GM23338 (cell line): ENCODE data around the gene SMURF1. TPM values are rescaled to one million over a fixed set of nuclear protein-coding genes. Genes with fewer than 3 reads are reported as not detected.

ENCODE experiments used
- ATAC-seq: fragments of 200-7000 bp; cut with Tn5 transposase; 3 replicates; pipeline ENCODE4 v1.9.1; 2020
- DNase-seq: peaks from one replicate; pipeline ENCODE4 v3.0.0-alpha.2; 2015; ENCODE audit warnings: low spot score
- H2AFZ ChIP-seq: fragments of 200-600 bp; sonication (generic); 2 replicates; pipeline ENCODE4 v1.8.0; 2016; ENCODE audit warnings: antibody characterized with exemption, mild to moderate bottlenecking, moderate library complexity
- H3F3A ChIP-seq: fragments of 200-600 bp; sonication (generic); replicated peaks from 2 replicates; pipeline ENCODE4 v1.8.0; 2017; ENCODE audit warnings: antibody characterized with exemption, mixed run types, low read depth
- H3K27ac ChIP-seq: fragments of 200-600 bp; sonication (generic); 2 replicates; pipeline ENCODE4 v1.6.1; 2016; ENCODE audit warnings: low read depth
- H3K27me3 ChIP-seq: fragments of 200-600 bp; sonication (generic); 2 replicates; pipeline ENCODE4 v1.8.0; 2016; ENCODE audit warnings: mild to moderate bottlenecking, mixed run types, moderate library complexity; ENCODE audit not compliant: insufficient read depth
- H3K36me3 ChIP-seq: fragments of 200-600 bp; sonication (generic); 2 replicates; pipeline ENCODE4 v1.8.0; 2016; ENCODE audit warnings: mild to moderate bottlenecking; ENCODE audit not compliant: insufficient read depth
- H3K4me1 ChIP-seq: fragments of 200-600 bp; sonication (generic); 2 replicates; pipeline ENCODE4 v1.8.0; 2016; ENCODE audit warnings: mild to moderate bottlenecking, moderate library complexity; ENCODE audit not compliant: insufficient read depth
- H3K4me2 ChIP-seq: fragments of 200-600 bp; sonication (generic); 2 replicates; pipeline ENCODE4 v1.7.1; 2017; ENCODE audit warnings: mixed run types
- H3K4me3 ChIP-seq: fragments of 200-600 bp; sonication (generic); 2 replicates; pipeline ENCODE4 v1.6.1; 2016; ENCODE audit warnings: mixed run types
- H3K79me2 ChIP-seq: fragments of 200-600 bp; sonication (generic); replicated peaks from 2 replicates; pipeline ENCODE4 v1.8.0; 2017; ENCODE audit warnings: mild to moderate bottlenecking; ENCODE audit not compliant: insufficient read depth
- H3K9me2 ChIP-seq: fragments of 200-600 bp; sonication (generic); 2 replicates; pipeline ENCODE4 v1.8.0; 2017; ENCODE audit not compliant: insufficient read depth
- H4K20me1 ChIP-seq: fragments of 200-600 bp; sonication (generic); replicated peaks from 2 replicates; pipeline ENCODE4 v1.8.0; 2017; ENCODE audit warnings: mild to moderate bottlenecking; ENCODE audit not compliant: insufficient read depth
- H3K27ac Mint-ChIP-seq: 2 replicates; pipeline ENCODE4 v1.8.0; 2020; ENCODE audit warnings: inconsistent platforms, mild to moderate bottlenecking, moderate library complexity, mixed read lengths
- H3K27me3 Mint-ChIP-seq: 3 replicates; pipeline ENCODE4 v1.8.0; 2022; ENCODE audit warnings: low read depth, mild to moderate bottlenecking, moderate library complexity, mixed read lengths, inconsistent platforms; ENCODE audit not compliant: insufficient read depth, poor library complexity
- H3K36me3 Mint-ChIP-seq: 3 replicates; pipeline ENCODE4 v1.8.0; 2021; ENCODE audit warnings: low read depth, mild to moderate bottlenecking, inconsistent platforms, moderate library complexity, mixed read lengths
- H3K4me1 Mint-ChIP-seq: 3 replicates; pipeline ENCODE4 v1.8.0; 2020; ENCODE audit warnings: mild to moderate bottlenecking, inconsistent platforms, mixed read lengths
- H3K4me3 Mint-ChIP-seq: 3 replicates; pipeline ENCODE4 v1.8.0; 2021; ENCODE audit warnings: moderate library complexity, mild to moderate bottlenecking, inconsistent platforms, mixed read lengths
- H3K9me3 Mint-ChIP-seq: 3 replicates; pipeline ENCODE4 v1.8.0; 2020; ENCODE audit warnings: moderate library complexity, mild to moderate bottlenecking, inconsistent platforms, mixed read lengths
- CREB1 ChIP-seq: fragments of 250-450 bp; sonication (Bioruptor Pico); IDR thresholded peaks from 2 replicates; pipeline ENCODE4 v1.5.0; 2020; ENCODE audit warnings: low read depth, mild to moderate bottlenecking, moderate library complexity
- CTCF ChIP-seq, 2 experiments: fragments of 200-600 bp in 1 of 2; sonication (generic) in 1 of 2; conservative IDR thresholded peaks; 2 replicates each; pipeline versions ENCODE4 v1.5.1 to v1.6.1; 2016 to 2017; ENCODE audit warnings: antibody characterized with exemption in 2 of 2, low read depth in 2 of 2, mild to moderate bottlenecking in 2 of 2, moderate library complexity in 1 of 2
- JUNB ChIP-seq: IDR thresholded peaks from one replicate; pipeline ENCODE4 v1.6.1; 2016; ENCODE audit warnings: antibody characterized with exemption; ENCODE audit not compliant: unreplicated experiment
- NANOG ChIP-seq: IDR thresholded peaks from 2 replicates; pipeline ENCODE4 v1.6.1; 2016; ENCODE audit warnings: antibody characterized with exemption, borderline replicate concordance
- POLR2AphosphoS5 ChIP-seq: IDR thresholded peaks from 2 replicates; pipeline ENCODE4 v1.6.1; 2016; ENCODE audit warnings: antibody characterized with exemption, low read depth
- STAT1 ChIP-seq: IDR thresholded peaks from one replicate; pipeline ENCODE4 v1.6.1; 2016; ENCODE audit warnings: antibody characterized with exemption; ENCODE audit not compliant: unreplicated experiment
- ZNF331 ChIP-seq: fragments of 250-450 bp; sonication (Bioruptor Pico); IDR thresholded peaks from 2 replicates; pipeline ENCODE4 v1.5.0; 2020; ENCODE audit warnings: low read depth, mild to moderate bottlenecking, moderate library complexity
- polyA plus RNA-seq: library from polyadenylated mRNA; unstranded; fragments of >200 nt; fragmentation: Nextera tagmentation; extraction: Ambion mirVana; gene quantifications from 2 replicates; pipeline ENCODE4 v1.2.1, GENCODE V29; 2016
- total RNA-seq: library from RNA; depleted of rRNA; stranded (reverse); fragments of >200 nt; shearing (Covaris generic); gene quantifications from 2 replicates; pipeline ENCODE4 v1.2.3, GENCODE V29; 2014
- TF ChIP-seq, protein P1 (sequence below): fragments of 250-450 bp; sonication (Bioruptor Pico); IDR thresholded peaks from 2 replicates; pipeline ENCODE4 v1.5.0; 2020; ENCODE audit warnings: mild to moderate bottlenecking, moderate library complexity
- TF ChIP-seq, protein P2 (sequence below): IDR thresholded peaks from 2 replicates; pipeline ENCODE4 v1.6.1; 2016; ENCODE audit warnings: antibody characterized with exemption
- TF ChIP-seq, protein P3 (sequence below): IDR thresholded peaks from one replicate; pipeline ENCODE4 v1.6.1; 2018; ENCODE audit warnings: antibody characterized with exemption; ENCODE audit not compliant: unreplicated experiment

The SMURF1 gene
- total and polyA plus RNA-seq, 2 experiments from 2014 or later = 5.8 to 23.9 TPM

DNA sequence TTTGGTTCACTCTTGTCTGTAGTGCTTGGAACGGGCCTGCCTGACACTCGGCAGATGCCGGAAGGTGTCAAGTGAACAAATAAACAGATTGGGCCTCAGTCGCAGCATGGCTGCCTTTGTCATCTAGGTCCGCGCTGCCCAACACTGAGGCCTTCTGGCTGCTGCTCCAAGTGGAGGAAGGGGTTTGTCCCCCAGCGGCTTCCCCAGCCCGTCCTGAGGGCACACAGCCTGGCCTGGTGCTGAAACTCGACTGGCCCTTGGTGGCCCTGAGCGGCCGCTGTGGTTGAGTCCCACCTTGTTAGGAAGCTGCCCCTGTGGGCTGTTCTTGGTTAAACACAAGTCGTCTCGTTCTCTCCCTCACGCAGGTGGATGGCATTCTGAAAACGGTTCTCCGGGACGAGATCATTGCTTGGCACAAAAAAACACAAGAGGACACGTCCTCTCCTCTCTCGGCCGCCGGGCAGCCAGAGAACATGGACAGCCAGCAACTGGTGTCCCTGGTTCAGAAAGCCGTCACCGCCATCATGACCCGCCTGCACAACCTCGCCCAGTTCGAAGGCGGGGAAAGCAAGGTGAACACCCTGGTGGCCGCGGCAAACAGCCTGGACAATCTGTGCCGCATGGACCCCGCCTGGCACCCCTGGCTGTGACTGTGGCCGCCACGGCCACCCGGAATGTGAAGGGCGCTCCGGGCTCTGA, 132.1 kb downstream of the SMURF1 start:
- no peaks in the 10 kb centered on the region for H3K27me3 ChIP-seq
- H4K20me1 ChIP-seq = no peaks in the 10 kb centered on the region
- no peaks in the 10 kb centered on the region for H3K9me2 ChIP-seq
- no peak overlapping the region for H3K4me2 ChIP-seq
- peaks cover 27% of the 10 kb centered on the region for H3K36me3 ChIP-seq
- ATAC-seq (no peak), DNase-seq (no peak)
- H3F3A ChIP-seq = no peaks in the 10 kb centered on the region
- Mint-ChIP-seq H3K9me3 (no peaks in the 10 kb centered on the region), H3K27me3 (peaks cover 4% of the 10 kb centered on the region), H3K4me3 (no peak overlapping the region), H3K4me1 (no peaks in the 10 kb centered on the region), H3K36me3 (peaks cover 86% of the 10 kb centered on the region), H3K27ac (no peak overlapping the region)
- H3K79me2 ChIP-seq = peaks cover 5% of the 10 kb centered on the region; the same call in 1 of the 2 replicates
- TF ChIP-seq CTCF (conservative IDR thresholded peaks at IDR 0.05; ENCODE audit: low read depth in 2 of 2) = no peak
- no peak for TF ChIP-seq JUNB
- no peak for TF ChIP-seq POLR2AphosphoS5
- TF ChIP-seq STAT1 = no peak
- TF ChIP-seq, protein P1, sequence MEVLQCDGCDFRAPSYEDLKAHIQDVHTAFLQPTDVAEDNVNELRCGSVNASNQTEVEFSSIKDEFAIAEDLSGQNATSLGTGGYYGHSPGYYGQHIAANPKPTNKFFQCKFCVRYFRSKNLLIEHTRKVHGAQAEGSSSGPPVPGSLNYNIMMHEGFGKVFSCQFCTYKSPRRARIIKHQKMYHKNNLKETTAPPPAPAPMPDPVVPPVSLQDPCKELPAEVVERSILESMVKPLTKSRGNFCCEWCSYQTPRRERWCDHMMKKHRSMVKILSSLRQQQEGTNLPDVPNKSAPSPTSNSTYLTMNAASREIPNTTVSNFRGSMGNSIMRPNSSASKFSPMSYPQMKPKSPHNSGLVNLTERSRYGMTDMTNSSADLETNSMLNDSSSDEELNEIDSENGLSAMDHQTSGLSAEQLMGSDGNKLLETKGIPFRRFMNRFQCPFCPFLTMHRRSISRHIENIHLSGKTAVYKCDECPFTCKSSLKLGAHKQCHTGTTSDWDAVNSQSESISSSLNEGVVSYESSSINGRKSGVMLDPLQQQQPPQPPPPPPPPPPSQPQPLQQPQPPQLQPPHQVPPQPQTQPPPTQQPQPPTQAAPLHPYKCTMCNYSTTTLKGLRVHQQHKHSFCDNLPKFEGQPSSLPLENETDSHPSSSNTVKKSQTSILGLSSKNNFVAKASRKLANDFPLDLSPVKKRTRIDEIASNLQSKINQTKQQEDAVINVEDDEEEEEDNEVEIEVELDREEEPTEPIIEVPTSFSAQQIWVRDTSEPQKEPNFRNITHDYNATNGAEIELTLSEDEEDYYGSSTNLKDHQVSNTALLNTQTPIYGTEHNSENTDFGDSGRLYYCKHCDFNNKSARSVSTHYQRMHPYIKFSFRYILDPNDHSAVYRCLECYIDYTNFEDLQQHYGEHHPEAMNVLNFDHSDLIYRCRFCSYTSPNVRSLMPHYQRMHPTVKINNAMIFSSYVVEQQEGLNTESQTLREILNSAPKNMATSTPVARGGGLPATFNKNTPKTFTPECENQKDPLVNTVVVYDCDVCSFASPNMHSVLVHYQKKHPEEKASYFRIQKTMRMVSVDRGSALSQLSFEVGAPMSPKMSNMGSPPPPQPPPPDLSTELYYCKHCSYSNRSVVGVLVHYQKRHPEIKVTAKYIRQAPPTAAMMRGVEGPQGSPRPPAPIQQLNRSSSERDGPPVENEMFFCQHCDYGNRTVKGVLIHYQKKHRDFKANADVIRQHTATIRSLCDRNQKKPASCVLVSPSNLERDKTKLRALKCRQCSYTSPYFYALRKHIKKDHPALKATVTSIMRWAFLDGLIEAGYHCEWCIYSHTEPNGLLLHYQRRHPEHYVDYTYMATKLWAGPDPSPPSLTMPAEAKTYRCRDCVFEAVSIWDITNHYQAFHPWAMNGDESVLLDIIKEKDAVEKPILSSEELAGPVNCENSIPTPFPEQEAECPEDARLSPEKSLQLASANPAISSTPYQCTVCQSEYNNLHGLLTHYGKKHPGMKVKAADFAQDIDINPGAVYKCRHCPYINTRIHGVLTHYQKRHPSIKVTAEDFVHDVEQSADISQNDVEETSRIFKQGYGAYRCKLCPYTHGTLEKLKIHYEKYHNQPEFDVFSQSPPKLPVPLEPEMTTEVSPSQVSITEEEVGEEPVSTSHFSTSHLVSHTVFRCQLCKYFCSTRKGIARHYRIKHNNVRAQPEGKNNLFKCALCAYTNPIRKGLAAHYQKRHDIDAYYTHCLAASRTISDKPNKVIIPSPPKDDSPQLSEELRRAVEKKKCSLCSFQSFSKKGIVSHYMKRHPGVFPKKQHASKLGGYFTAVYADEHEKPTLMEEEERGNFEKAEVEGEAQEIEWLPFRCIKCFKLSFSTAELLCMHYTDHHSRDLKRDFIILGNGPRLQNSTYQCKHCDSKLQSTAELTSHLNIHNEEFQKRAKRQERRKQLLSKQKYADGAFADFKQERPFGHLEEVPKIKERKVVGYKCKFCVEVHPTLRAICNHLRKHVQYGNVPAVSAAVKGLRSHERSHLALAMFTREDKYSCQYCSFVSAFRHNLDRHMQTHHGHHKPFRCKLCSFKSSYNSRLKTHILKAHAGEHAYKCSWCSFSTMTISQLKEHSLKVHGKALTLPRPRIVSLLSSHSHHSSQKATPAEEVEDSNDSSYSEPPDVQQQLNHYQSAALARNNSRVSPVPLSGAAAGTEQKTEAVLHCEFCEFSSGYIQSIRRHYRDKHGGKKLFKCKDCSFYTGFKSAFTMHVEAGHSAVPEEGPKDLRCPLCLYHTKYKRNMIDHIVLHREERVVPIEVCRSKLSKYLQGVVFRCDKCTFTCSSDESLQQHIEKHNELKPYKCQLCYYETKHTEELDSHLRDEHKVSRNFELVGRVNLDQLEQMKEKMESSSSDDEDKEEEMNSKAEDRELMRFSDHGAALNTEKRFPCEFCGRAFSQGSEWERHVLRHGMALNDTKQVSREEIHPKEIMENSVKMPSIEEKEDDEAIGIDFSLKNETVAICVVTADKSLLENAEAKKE (CRISPR knock-in tag) = no peak
- no peak for TF ChIP-seq CREB1 (CRISPR knock-in tag)
- TF ChIP-seq, protein P2, sequence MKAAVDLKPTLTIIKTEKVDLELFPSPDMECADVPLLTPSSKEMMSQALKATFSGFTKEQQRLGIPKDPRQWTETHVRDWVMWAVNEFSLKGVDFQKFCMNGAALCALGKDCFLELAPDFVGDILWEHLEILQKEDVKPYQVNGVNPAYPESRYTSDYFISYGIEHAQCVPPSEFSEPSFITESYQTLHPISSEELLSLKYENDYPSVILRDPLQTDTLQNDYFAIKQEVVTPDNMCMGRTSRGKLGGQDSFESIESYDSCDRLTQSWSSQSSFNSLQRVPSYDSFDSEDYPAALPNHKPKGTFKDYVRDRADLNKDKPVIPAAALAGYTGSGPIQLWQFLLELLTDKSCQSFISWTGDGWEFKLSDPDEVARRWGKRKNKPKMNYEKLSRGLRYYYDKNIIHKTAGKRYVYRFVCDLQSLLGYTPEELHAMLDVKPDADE = no peak
- TF ChIP-seq, protein P3, sequence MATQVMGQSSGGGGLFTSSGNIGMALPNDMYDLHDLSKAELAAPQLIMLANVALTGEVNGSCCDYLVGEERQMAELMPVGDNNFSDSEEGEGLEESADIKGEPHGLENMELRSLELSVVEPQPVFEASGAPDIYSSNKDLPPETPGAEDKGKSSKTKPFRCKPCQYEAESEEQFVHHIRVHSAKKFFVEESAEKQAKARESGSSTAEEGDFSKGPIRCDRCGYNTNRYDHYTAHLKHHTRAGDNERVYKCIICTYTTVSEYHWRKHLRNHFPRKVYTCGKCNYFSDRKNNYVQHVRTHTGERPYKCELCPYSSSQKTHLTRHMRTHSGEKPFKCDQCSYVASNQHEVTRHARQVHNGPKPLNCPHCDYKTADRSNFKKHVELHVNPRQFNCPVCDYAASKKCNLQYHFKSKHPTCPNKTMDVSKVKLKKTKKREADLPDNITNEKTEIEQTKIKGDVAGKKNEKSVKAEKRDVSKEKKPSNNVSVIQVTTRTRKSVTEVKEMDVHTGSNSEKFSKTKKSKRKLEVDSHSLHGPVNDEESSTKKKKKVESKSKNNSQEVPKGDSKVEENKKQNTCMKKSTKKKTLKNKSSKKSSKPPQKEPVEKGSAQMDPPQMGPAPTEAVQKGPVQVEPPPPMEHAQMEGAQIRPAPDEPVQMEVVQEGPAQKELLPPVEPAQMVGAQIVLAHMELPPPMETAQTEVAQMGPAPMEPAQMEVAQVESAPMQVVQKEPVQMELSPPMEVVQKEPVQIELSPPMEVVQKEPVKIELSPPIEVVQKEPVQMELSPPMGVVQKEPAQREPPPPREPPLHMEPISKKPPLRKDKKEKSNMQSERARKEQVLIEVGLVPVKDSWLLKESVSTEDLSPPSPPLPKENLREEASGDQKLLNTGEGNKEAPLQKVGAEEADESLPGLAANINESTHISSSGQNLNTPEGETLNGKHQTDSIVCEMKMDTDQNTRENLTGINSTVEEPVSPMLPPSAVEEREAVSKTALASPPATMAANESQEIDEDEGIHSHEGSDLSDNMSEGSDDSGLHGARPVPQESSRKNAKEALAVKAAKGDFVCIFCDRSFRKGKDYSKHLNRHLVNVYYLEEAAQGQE = no peak
- TF ChIP-seq ZNF331 = no peak
- no peak for TF ChIP-seq NANOG
- no peak overlapping the region for H2AFZ ChIP-seq
- no peak overlapping the region for H3K27ac ChIP-seq
- H3K4me1 ChIP-seq = no peaks in the 10 kb centered on the region
- H3K4me3 ChIP-seq = no peak overlapping the region
